ENCODE measurements around the gene SRL. TPM values are rescaled to one million over a fixed set of nuclear protein-coding genes. Genes with fewer than 3 reads are reported as not detected.

Gene SRL
- total and polyA plus RNA-seq, 2 of the 13 experiments (the other 11 are each of a cell fraction or from before 2014, with no cell fraction given): 0.05 TPM; not detected in 1

GRCh38 chr16:4183237-4184037 is 58.4 kb downstream of the SRL start:
- no peaks in the 10 kb centered on the region for H3K79me2 ChIP-seq (ENCODE audit: insufficient read depth, low read length)
- peak; percentile 92 for ATAC-seq
- ChIA-PET CTCF (ENCODE audit: low intra/inter-chr PET ratio, low total read pairs) (no interaction called here), POLR2A (interaction anchor here (0.7 to 1.7 kb wide), 10 partner anchors 8 to 171 kb away, joined by 3 to 15 read pairs (median 3); partner anchors contain the start of gene TFAP4)
- no peaks in the 10 kb centered on the region for H3K9me3 ChIP-seq (ENCODE audit: low read length)
- peaks cover 15% of the 10 kb centered on the region for H3K4me1 ChIP-seq (ENCODE audit: insufficient read depth, low read length)
- H3K27ac ChIP-seq (ENCODE audit: extremely low read length, insufficient read depth, low read length): peak overlapping the region; percentile 76
- no peaks in the 10 kb centered on the region for H3K36me3 ChIP-seq (replicated peaks in 1 of 2; ENCODE audit: control insufficient read depth in 1 of 2, insufficient read depth in 2 of 2, low read length in 2 of 2)
- no peak overlapping the region for H2AFZ ChIP-seq (ENCODE audit: low read length)
- no peaks in the 10 kb centered on the region; a peak in 2 of 5 replicates for H3K27me3 ChIP-seq (ENCODE audit: control insufficient read depth in 1 of 2, insufficient read depth in 2 of 2, low read length in 2 of 2)
- in situ Hi-C loops (cut with HindIII; ENCODE audit: extremely low pct_ligation_motif_present, low pct_unique_long_range_greater_than_20kb) (no loop called here), intact Hi-C loops (cut with micrococcal nuclease; ENCODE audit: unreplicated experiment) (no loop called here)
- peak overlapping the region; percentile 84 for H3K9ac ChIP-seq (ENCODE audit: insufficient read depth, low read depth, low read length)
- H3K4me3 ChIP-seq (replicated peaks in 1 of 3; ENCODE audit: insufficient read depth in 1 of 3, low read depth in 2 of 3, low read length in 3 of 3): peak overlapping the region; percentile 68 to 78 (median 75)
- FAIRE-seq: peak; percentile 48
- H3K4me2 ChIP-seq (ENCODE audit: low read depth, low read length): peak overlapping the region; percentile 87
- peak; percentile 81 for DNase-seq (ENCODE audit: low spot score)
- H4K20me1 ChIP-seq (ENCODE audit: insufficient read depth, low read length): no peaks in the 10 kb centered on the region
- under 1% methylated on average over 31 of the region's 85 CpGs for WGBS (ENCODE audit: low lambda C conversion rate)
- BruUV-seq (replicated peaks): TSS peak; percentile 94
- no peak for TF ChIP-seq ARNT (IDR thresholded peaks at IDR 0.05)
- TF ChIP-seq ZNF644 (CRISPR knock-in tag; IDR thresholded peaks at IDR 0.05; ENCODE audit: low read depth): no peak
- no peak for TF ChIP-seq CREM (IDR thresholded peaks at IDR 0.05)
- no peak for TF ChIP-seq CREM (CRISPR knock-in tag; IDR thresholded peaks at IDR 0.05)
- peak; percentile 80; the same call in 1 of the 2 replicates for TF ChIP-seq KLF13 (CRISPR knock-in tag; IDR thresholded peaks at IDR 0.05)
- TF ChIP-seq HNRNPK (IDR thresholded peaks at IDR 0.05; ENCODE audit: low read depth, low read length, poor library complexity, severe bottlenecking): peak; percentile 66
- TF ChIP-seq AHR (CRISPR knock-in tag; IDR thresholded peaks at IDR 0.05): no peak
- TF ChIP-seq GATAD1 (CRISPR knock-in tag; IDR thresholded peaks at IDR 0.05): 0 out of 2 replicates have a peak, but pooled peaks have one; percentile 15
- TF ChIP-seq ISX (CRISPR knock-in tag; conservative IDR thresholded peaks at IDR 0.05): no peak
- TF ChIP-seq NRL (CRISPR knock-in tag; IDR thresholded peaks at IDR 0.05; ENCODE audit: borderline replicate concordance): peak; percentile 72
- TF ChIP-seq CSRNP2 (CRISPR knock-in tag; conservative IDR thresholded peaks at IDR 0.05; ENCODE audit: low read depth): no peak
- TF ChIP-seq ZNF75D (CRISPR knock-in tag; IDR thresholded peaks at IDR 0.05; ENCODE audit: borderline replicate concordance): no peak; the same call in 1 of the 2 replicates
- peak; percentile 26 for TF ChIP-seq AGO1 (IDR thresholded peaks at IDR 0.05; ENCODE audit: low read depth, low read length, poor library complexity, severe bottlenecking)

All from HepG2 (cell line).